ENCODE results near the gene HOXA1.

HOXA1 gene

GRCh38 chr7:27095897-27096767, at the start of gene HOXA1:
Gene HOXA1 (minus strand): TSS chr7:27096000. CDS start chr7:27095912, 88 bp downstream.
- peak; percentile 85 for DNase-seq

GRCh38 chr7:27145165-27145913, 49.5 kb upstream of the HOXA1 start:
- no peak for DNase-seq

GRCh38 chr7:27144781-27145164, 49.0 kb upstream of the HOXA1 start:
- DNase-seq: no peak

GRCh38 chr7:27143950-27144780, 48.4 kb upstream of the HOXA1 start:
- no peak for DNase-seq

- DNase-seq: no peak
Observed at GRCh38 chr7:27143023-27143949, 47.5 kb upstream of the HOXA1 start, which contains the start of gene HOXA5. Gene HOXA5 (minus strand): TSS chr7:27143681. CDS start chr7:27143607, 74 bp downstream.

GRCh38 chr7:27142580-27143022, 46.8 kb upstream of the HOXA1 start:
- no peak for DNase-seq

GRCh38 chr7:27141923-27142579, 46.3 kb upstream of the HOXA1 start:
- no peak for DNase-seq

GRCh38 chr7:27141137-27141922, 45.5 kb upstream of the HOXA1 start:
- DNase-seq: no peak

GRCh38 chr7:27140126-27140857, 44.5 kb upstream of the HOXA1 start:
- no peak for DNase-seq

GRCh38 chr7:27139334-27140125, 43.7 kb upstream of the HOXA1 start:
- DNase-seq: no peak

GRCh38 chr7:27138985-27139333, 43.2 kb upstream of the HOXA1 start:
- DNase-seq: no peak

- DNase-seq: no peak
Observed at GRCh38 chr7:27138472-27138871, 42.7 kb upstream of the HOXA1 start.

- no peak for DNase-seq
Observed at GRCh38 chr7:27137640-27138315, 42.0 kb upstream of the HOXA1 start.

- no peak for DNase-seq
Observed at GRCh38 chr7:27134392-27134791, 38.6 kb upstream of the HOXA1 start.

- DNase-seq: no peak
Observed at GRCh38 chr7:27133409-27134231, 37.8 kb upstream of the HOXA1 start.

- DNase-seq: no peak
Observed at GRCh38 chr7:27132978-27133377, 37.2 kb upstream of the HOXA1 start.

- DNase-seq: no peak
Observed at GRCh38 chr7:27132214-27132613, 36.4 kb upstream of the HOXA1 start.
